Esophagus squamous epithelium (tissue), 4 donors: ENCODE results near the gene FBXO42.

Source experiments
- CTCF ChIP-seq, 6 experiments: fragments of 450-650 bp in 4 of 6; fragments of 200-600 bp in 2 of 6; sonication (generic) in 2 of 6; IDR thresholded peaks; one replicate each; pipeline ENCODE4 v1.5.1; 2016 to 2019; ENCODE audit warnings: antibody characterized with exemption in 6 of 6, mild to moderate bottlenecking in 4 of 6, moderate library complexity in 4 of 6
- POLR2A ChIP-seq, 4 donors: fragments of 450-650 bp; IDR thresholded peaks; one replicate each; pipeline ENCODE4 v1.6.1; 2017; ENCODE audit warnings: antibody characterized with exemption in 4 of 4, mild to moderate bottlenecking in 4 of 4, moderate library complexity in 3 of 4

GRCh38 chr1:16242556-16243214 lies 109.6 kb downstream of the FBXO42 start:
- TF ChIP-seq CTCF (IDR thresholded peaks at IDR 0.05) (no peak), POLR2A (IDR thresholded peaks at IDR 0.05) (no peak)
